HEK293T (cell line): ENCODE results near the gene PM20D1.

Source experiments
- ARNT ChIP-seq: fragments of 450-650 bp; IDR thresholded peaks from 2 replicates; pipeline ENCODE4 v1.6.1; 2017; ENCODE audit warnings: mild to moderate bottlenecking
- BHLHE40 ChIP-seq: fragments of 450-650 bp; IDR thresholded peaks from 2 replicates; pipeline ENCODE4 v1.6.1; 2016; ENCODE audit warnings: mild to moderate bottlenecking, moderate library complexity, borderline replicate concordance
- FOXA1 ChIP-seq: fragments of 450-650 bp; IDR thresholded peaks from 2 replicates; pipeline ENCODE4 v1.6.1; 2016; ENCODE audit warnings: mild to moderate bottlenecking
- FOXK2 ChIP-seq: fragments of 450-650 bp; IDR thresholded peaks from 2 replicates; pipeline ENCODE4 v1.6.1; 2016; ENCODE audit warnings: mild to moderate bottlenecking
- FOXM1 ChIP-seq: fragments of 450-650 bp; IDR thresholded peaks from 2 replicates; pipeline ENCODE4 v1.6.1; 2017; ENCODE audit warnings: mild to moderate bottlenecking, borderline replicate concordance
- PKNOX1 ChIP-seq: fragments of 450-650 bp; IDR thresholded peaks from 2 replicates; pipeline ENCODE4 v1.6.1; 2016

- TF ChIP-seq FOXA1 (no peak), ARNT (no peak), PKNOX1 (no peak), BHLHE40 (no peak), FOXK2 (no peak), FOXM1 (no peak)
Observed at GRCh38 chr1:205827623-205828022, 22.3 kb downstream of the PM20D1 start.
